Measurements from ENCODE around the gene TLE1. TPM values are rescaled to one million over a fixed set of nuclear protein-coding genes. Genes with fewer than 3 reads are reported as not detected.

The TLE1 gene
- total RNA-seq, 1 experiment from 2014 or later, result 49.0 TPM

DNA sequence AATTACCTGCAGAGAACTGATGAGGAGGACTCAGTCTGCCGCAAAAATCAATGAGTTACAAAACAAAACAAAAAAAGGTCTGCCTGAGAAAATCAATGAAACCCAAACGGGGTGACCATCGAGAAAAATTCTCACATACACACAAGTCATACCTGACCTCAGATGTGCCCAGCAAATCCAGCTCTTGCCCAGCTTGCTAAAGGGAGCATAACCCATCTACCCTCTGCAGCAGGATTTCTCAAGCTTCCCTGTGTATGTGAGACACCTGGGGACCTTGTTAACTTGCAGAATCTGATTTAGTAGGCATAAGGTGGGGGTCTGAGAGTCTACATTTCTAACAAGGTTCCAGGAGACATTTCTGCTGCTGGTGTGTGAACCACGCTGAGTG, 126.3 kb downstream of the TLE1 start:
- intact Hi-C loops (cut with micrococcal nuclease), result no loop called here
- no peaks in the 10 kb centered on the region for H4K20me1 ChIP-seq (ENCODE audit: low read length)
- H3K27ac ChIP-seq (ENCODE audit: low read length), result peak overlapping the region; percentile 38
- peak; percentile 33 for ATAC-seq
- no peaks in the 10 kb centered on the region for H3K9me3 ChIP-seq (ENCODE audit: low read length)
- no peak for DNase-seq
- H3K27me3 ChIP-seq (ENCODE audit: low read length), result no peaks in the 10 kb centered on the region
- CTCF ChIA-PET, result no interaction called here
- BruUV-seq (replicated peaks), result no TSS peak
- POLR2A ChIA-PET (ENCODE audit: unreplicated experiment), result no interaction called here
- H3F3A ChIP-seq (ENCODE audit: low read length, unreplicated experiment), result no peaks in the 10 kb centered on the region
- H2AFZ ChIP-seq (ENCODE audit: low read length), result no peak overlapping the region
- H3K4me3 ChIP-seq (ENCODE audit: low read length), result no peak overlapping the region
- H3K9me2 ChIP-seq (replicated peaks; ENCODE audit: low read length), result no peaks in the 10 kb centered on the region
- H3K4me1 ChIP-seq (ENCODE audit: insufficient read depth, low read length), result peaks cover 44% of the 10 kb centered on the region
- H3K4me2 ChIP-seq (ENCODE audit: low read length), result peak overlapping the region; percentile 13
- no peaks in the 10 kb centered on the region for H3K36me3 ChIP-seq (ENCODE audit: low read depth, low read length)
- H3K79me2 ChIP-seq (ENCODE audit: low read length), result no peaks in the 10 kb centered on the region
- no peak overlapping the region for H3K9ac ChIP-seq (ENCODE audit: low read length)
- TF ChIP-seq CTCF (conservative IDR thresholded peaks at IDR 0.05; ENCODE audit: low read depth, low read length), result no peak
- no peak for TF ChIP-seq EZH2 (IDR thresholded peaks at IDR 0.05; ENCODE audit: low read length, unreplicated experiment)
- no peak for TF ChIP-seq EZH2phosphoT487 (IDR thresholded peaks at IDR 0.05; ENCODE audit: borderline replicate concordance, low read length)

- Histone ChIP-seq H3K9ac (ENCODE audit: low read length) (no peak overlapping the region), H3K9me2 (replicated peaks; ENCODE audit: low read length) (no peaks in the 10 kb centered on the region), H3K27ac (ENCODE audit: low read length) (peak overlapping the region; percentile 38), H3K79me2 (ENCODE audit: low read length) (no peaks in the 10 kb centered on the region), H3K9me3 (ENCODE audit: low read length) (no peaks in the 10 kb centered on the region), H3K4me3 (ENCODE audit: low read length) (no peak overlapping the region), H3F3A (ENCODE audit: low read length, unreplicated experiment) (no peaks in the 10 kb centered on the region), H3K4me1 (ENCODE audit: insufficient read depth, low read length) (peaks cover 47% of the 10 kb centered on the region), H4K20me1 (ENCODE audit: low read length) (no peaks in the 10 kb centered on the region), H2AFZ (ENCODE audit: low read length) (no peak overlapping the region), H3K36me3 (ENCODE audit: low read depth, low read length) (no peaks in the 10 kb centered on the region), H3K4me2 (ENCODE audit: low read length) (peak overlapping the region; percentile 13), H3K27me3 (ENCODE audit: low read length) (no peaks in the 10 kb centered on the region)
- TF ChIP-seq CTCF (conservative IDR thresholded peaks at IDR 0.05; ENCODE audit: low read depth, low read length), result no peak
- no peak for TF ChIP-seq EZH2 (IDR thresholded peaks at IDR 0.05; ENCODE audit: low read length, unreplicated experiment)
- no peak for TF ChIP-seq EZH2phosphoT487 (IDR thresholded peaks at IDR 0.05; ENCODE audit: borderline replicate concordance, low read length)
- CTCF ChIA-PET, result no interaction called here
- intact Hi-C loops (cut with micrococcal nuclease), result no loop called here
- POLR2A ChIA-PET (ENCODE audit: unreplicated experiment), result no interaction called here
- ATAC-seq (peak; percentile 68), DNase-seq (peak; percentile 89)
- BruUV-seq (replicated peaks), result no TSS peak
Measured at GRCh38 chr9:81562231-81563019, 126.9 kb downstream of the TLE1 start.

Measured in PC-3 (cell line).